PC-3 (cell line): ENCODE data around the gene HYAL1. TPM values are rescaled to one million over a fixed set of nuclear protein-coding genes. Genes with fewer than 3 reads are reported as not detected.
"Not testable (repeated sequence)": the region's sequence is repeated elsewhere in the genome, so short reads cannot be mapped to it uniquely, and the experiment has no call there.

ENCODE experiments used
- ATAC-seq: fragments of 200-7000 bp; cut with Tn5 transposase; 2 replicates; pipeline ENCODE4 v1.9.1; 2020; ENCODE audit warnings: mild to moderate bottlenecking, moderate library complexity
- BruUV-seq: library from RNA; stranded (reverse); fragments of 400-500 nt; replicated peaks from 2 replicates; lab custom pipeline; 2021; lab: Mats Ljungman, UMichigan
- CTCF ChIA-PET: fragments of 300-600 bp; sonication (Branson Sonifier 250); formaldehyde crosslinking; loops from one replicate; lab custom pipeline; 2022; ENCODE audit warnings: antibody characterized with exemption; lab: Charles Lee
- POLR2A ChIA-PET: fragments of 300-600 bp; sonication (Branson Sonifier 250); formaldehyde crosslinking; loops from one replicate; lab custom pipeline; 2022; ENCODE audit warnings: antibody characterized with exemption; ENCODE audit not compliant: unreplicated experiment; lab: Charles Lee
- DNase-seq: peaks from one replicate; pipeline ENCODE4 v3.0.0-alpha.2; 2015
- H2AFZ ChIP-seq: fragments of 300-600 bp; sonication (generic); 2 replicates; pipeline ENCODE4 v1.6.0; 2016; ENCODE audit warnings: antibody characterized with exemption, low read length
- H3F3A ChIP-seq: fragments of 300-600 bp; sonication (generic); one replicate; pipeline ENCODE4 v1.6.0; 2017; ENCODE audit warnings: antibody characterized with exemption, low read length, control low read depth, mild to moderate bottlenecking; ENCODE audit not compliant: unreplicated experiment
- H3K27ac ChIP-seq: fragments of 300-600 bp; sonication (generic); 2 replicates; pipeline ENCODE4 v1.5.1; 2016; ENCODE audit warnings: mild to moderate bottlenecking, low read length
- H3K27me3 ChIP-seq: fragments of 300-600 bp; sonication (generic); 2 replicates; pipeline ENCODE4 v1.6.1; 2016; ENCODE audit warnings: low read length, mixed read lengths
- H3K36me3 ChIP-seq: fragments of 300-600 bp; sonication (generic); 2 replicates; pipeline ENCODE4 v1.6.1; 2016; ENCODE audit warnings: low read depth, mixed run types, low read length, mixed read lengths
- H3K4me1 ChIP-seq: fragments of 300-600 bp; sonication (generic); 2 replicates; pipeline ENCODE4 v1.5.1; 2016; ENCODE audit warnings: low read length; ENCODE audit not compliant: insufficient read depth
- H3K4me2 ChIP-seq: fragments of 300-600 bp; sonication (generic); 2 replicates; pipeline ENCODE4 v1.6.0; 2016; ENCODE audit warnings: low read length
- H3K4me3 ChIP-seq: fragments of 300-600 bp; sonication (generic); 2 replicates; pipeline ENCODE4 v1.5.1; 2016; ENCODE audit warnings: mild to moderate bottlenecking, low read length, mixed read lengths
- H3K79me2 ChIP-seq: fragments of 300-600 bp; sonication (generic); 2 replicates; pipeline ENCODE4 v1.6.1; 2017; ENCODE audit warnings: low read length, mixed read lengths
- H3K9ac ChIP-seq: fragments of 300-600 bp; sonication (generic); 2 replicates; pipeline ENCODE4 v1.6.0; 2016; ENCODE audit warnings: mild to moderate bottlenecking, low read length
- H3K9me2 ChIP-seq: fragments of 300-600 bp; sonication (generic); replicated peaks from 2 replicates; pipeline ENCODE4 v1.6.1; 2016; ENCODE audit warnings: mixed run types, low read length, mixed read lengths
- H3K9me3 ChIP-seq: fragments of 300-600 bp; sonication (generic); 2 replicates; pipeline ENCODE4 v1.6.1; 2016; ENCODE audit warnings: low read length, mixed read lengths
- H4K20me1 ChIP-seq: fragments of 300-600 bp; sonication (generic); 2 replicates; pipeline ENCODE4 v1.6.1; 2016; ENCODE audit warnings: low read length, mixed read lengths
- CTCF ChIP-seq: fragments of 300-600 bp; sonication (generic); conservative IDR thresholded peaks from 2 replicates; pipeline ENCODE4 v1.5.1; 2017; ENCODE audit warnings: antibody characterized with exemption, low read depth, mild to moderate bottlenecking, low read length
- EZH2 ChIP-seq: fragments of 300-600 bp; sonication (generic); IDR thresholded peaks from one replicate; pipeline ENCODE4 v1.6.1; 2017; ENCODE audit warnings: antibody characterized with exemption, mild to moderate bottlenecking, low read length; ENCODE audit not compliant: unreplicated experiment
- EZH2phosphoT487 ChIP-seq: fragments of 300-600 bp; sonication (generic); IDR thresholded peaks from 2 replicates; pipeline ENCODE4 v1.6.1; 2018; ENCODE audit warnings: mild to moderate bottlenecking, antibody characterized with exemption, low read length, borderline replicate concordance
- intact Hi-C: fragments of 100-400 bp; cut with micrococcal nuclease; formaldehyde crosslinking; loops from 2 replicates; pipeline ENCODE4 v1.9.0; 2023
- total RNA-seq: library from RNA; depleted of rRNA; stranded (reverse); fragments of >200 nt; gene quantifications from 2 replicates; pipeline ENCODE4 v1.2.3, GENCODE V29; 2014

The HYAL1 gene
- total RNA-seq, 1 experiment from 2014 or later: 1.3 TPM

GRCh38 chr3:50286322-50287227 is 16.8 kb downstream of the HYAL1 start:
- POLR2A ChIA-PET: no interaction called here
- no peak for DNase-seq
- H3F3A ChIP-seq: peaks cover 4% of the 10 kb centered on the region
- H3K9me2 ChIP-seq: no peaks in the 10 kb centered on the region
- H3K9me3 ChIP-seq: no peaks in the 10 kb centered on the region
- H3K36me3 ChIP-seq: peaks cover 35% of the 10 kb centered on the region
- no peaks in the 10 kb centered on the region for H4K20me1 ChIP-seq
- no peak overlapping the region for H3K4me3 ChIP-seq
- H3K9ac ChIP-seq: no peak overlapping the region
- BruUV-seq: no TSS peak
- ATAC-seq: no peak
- H2AFZ ChIP-seq: no peak overlapping the region
- CTCF ChIA-PET: no interaction called here
- H3K4me1 ChIP-seq: no peaks in the 10 kb centered on the region; the same call in 1 of the 2 replicates
- TF ChIP-seq EZH2 (no peak), CTCF (no peak), EZH2phosphoT487 (no peak)
- H3K27ac ChIP-seq: no peak overlapping the region
- H3K79me2 ChIP-seq: peaks cover 26% of the 10 kb centered on the region
- intact Hi-C loops: no loop called here
- H3K27me3 ChIP-seq: no peaks in the 10 kb centered on the region
- H3K4me2 ChIP-seq: no peak overlapping the region

- H3K9ac ChIP-seq, H3K27ac ChIP-seq, H3K4me3 ChIP-seq, H3K4me1 ChIP-seq, POLR2A ChIA-PET, H3K27me3 ChIP-seq, BruUV-seq, H3K9me3 ChIP-seq, H3K79me2 ChIP-seq, H2AFZ ChIP-seq, intact Hi-C loops, H4K20me1 ChIP-seq, H3F3A ChIP-seq, H3K4me2 ChIP-seq, H3K9me2 ChIP-seq: not testable (repeated sequence)
- ATAC-seq: peak; percentile 77
- peak; percentile 55 for DNase-seq
- CTCF ChIA-PET: interaction anchor here (1.1 kb wide), 2 partner anchors 10 to 40 kb away, joined by 5 read pairs; no protein-coding TSS in a partner anchor
- H3K36me3 ChIP-seq: peaks cover 20% of the 10 kb centered on the region
Measured at GRCh38 chr3:50284121-50284520, 19.3 kb downstream of the HYAL1 start.

GRCh38 chr3:50279255-50280016 is 23.9 kb downstream of the HYAL1 start:
- Histone ChIP-seq H3K4me2 (no peak overlapping the region), H3F3A (no peaks in the 10 kb centered on the region), H3K9ac (no peak overlapping the region), H3K9me3 (no peaks in the 10 kb centered on the region), H3K4me3 (no peak overlapping the region), H3K27ac (no peak overlapping the region), H3K9me2 (no peaks in the 10 kb centered on the region), H3K79me2 (no peaks in the 10 kb centered on the region), H4K20me1 (no peaks in the 10 kb centered on the region), H3K27me3 (no peaks in the 10 kb centered on the region), H3K4me1 (no peaks in the 10 kb centered on the region; the same call in 1 of the 2 replicates), H3K36me3 (no peaks in the 10 kb centered on the region), H2AFZ (no peak overlapping the region)
- no peak for DNase-seq
- POLR2A ChIA-PET: no interaction called here
- CTCF ChIA-PET: interaction anchor here (0.6 kb wide), 1 partner anchor 19 kb away, joined by 4 read pairs; no protein-coding TSS in a partner anchor
- no peak for TF ChIP-seq EZH2phosphoT487
- no peak for TF ChIP-seq CTCF
- no peak for TF ChIP-seq EZH2
- ATAC-seq: no peak
- no TSS peak for BruUV-seq
- intact Hi-C loops: no loop called here
